Prostate gland (tissue), 2 donors: ENCODE results near the gene LRRC37B. TPM values are rescaled to one million over a fixed set of nuclear protein-coding genes. Genes with fewer than 3 reads are reported as not detected.

Experiments used
- DNase-seq: peaks from one replicate; pipeline ENCODE4 v3.0.0-alpha.2; 2019; ENCODE audit warnings: low spot score
- H3K27ac ChIP-seq, 2 donors: fragments of 200-600 bp; sonication (generic); 2 replicates each; pipeline ENCODE4 v1.5.1; 2017 to 2019
- H3K27me3 ChIP-seq: fragments of 200-600 bp; sonication (generic); replicated peaks from 2 replicates; pipeline ENCODE4 v1.5.1; 2019; ENCODE audit not compliant: insufficient read depth
- H3K36me3 ChIP-seq, 2 donors: fragments of 200-600 bp; sonication (generic); 1 replicate in 1 of 2; 2 replicates in 1 of 2; pipeline versions ENCODE4 v1.5.1 to v1.8.1; 2017 to 2019
- H3K4me1 ChIP-seq: fragments of 200-600 bp; sonication (generic); replicated peaks from 2 replicates; pipeline ENCODE4 v1.5.1; 2019
- H3K4me3 ChIP-seq, 2 donors: fragments of 200-600 bp; sonication (generic); 2 replicates each; pipeline ENCODE4 v1.5.1; 2017 to 2019
- H3K9me3 ChIP-seq: fragments of 200-600 bp; sonication (generic); 2 replicates; pipeline ENCODE4 v1.5.1; 2017
- POLR2A ChIP-seq: fragments of 450-650 bp; IDR thresholded peaks from one replicate; pipeline ENCODE4 v1.6.1; 2016; ENCODE audit warnings: antibody characterized with exemption, mild to moderate bottlenecking
- POLR2AphosphoS5 ChIP-seq: sonication (generic); formaldehyde crosslinking; IDR thresholded peaks from one replicate; pipeline ENCODE4 v1.6.1; 2017; ENCODE audit warnings: antibody characterized with exemption
- WGBS: methylation state at CpG from one replicate; pipeline ENCODE4 v1.1.5; 2018; 5-methylcytosine and 5-hydroxymethylcytosine counted together
- intact Hi-C: fragments of 100-400 bp; cut with DNase I; formaldehyde crosslinking; loops from one replicate; pipeline ENCODE4 v1.14.2; 2022
- small RNA-seq, 2 donors: library from RNA; depleted of rRNA; stranded (forward); fragments of <200 nt; gene quantifications; one replicate each; pipeline ENCODE3, GENCODE V24; 2016
- total RNA-seq, 2 donors: library from RNA; depleted of rRNA; stranded (reverse); fragments of >200 nt; gene quantifications; one replicate each; pipeline ENCODE4 v1.1.0, GENCODE V29; 2016
- TF ChIP-seq, protein P1 (sequence below), 4 experiments: fragments of 200-600 bp in 2 of 4; fragments of 450-650 bp in 2 of 4; sonication (generic) in 2 of 4; IDR thresholded peaks; 1 replicate in 3 of 4; 2 replicates in 1 of 4; pipeline ENCODE4 v1.5.1; 2016 to 2019; ENCODE audit warnings: antibody characterized with exemption in 4 of 4, mild to moderate bottlenecking in 2 of 4, moderate library complexity in 2 of 4

LRRC37B gene
- total RNA-seq, 2 donors from 2014 or later = 8.7 to 23.6 TPM

- H3K36me3 ChIP-seq = no peaks in the 10 kb centered on the region
- no peaks in the 10 kb centered on the region for H3K9me3 ChIP-seq
- H3K4me1 ChIP-seq = no peaks in the 10 kb centered on the region
- H3K27me3 ChIP-seq = no peaks in the 10 kb centered on the region
- no peak overlapping the region for H3K27ac ChIP-seq
- 89% methylated on average over 5 of the region's 5 CpGs for WGBS
- intact Hi-C loops = no loop called here
- no peak for DNase-seq
- H3K4me3 ChIP-seq = no peak overlapping the region
- TF ChIP-seq POLR2AphosphoS5 (no peak), POLR2A (no peak)
- TF ChIP-seq, protein P1, sequence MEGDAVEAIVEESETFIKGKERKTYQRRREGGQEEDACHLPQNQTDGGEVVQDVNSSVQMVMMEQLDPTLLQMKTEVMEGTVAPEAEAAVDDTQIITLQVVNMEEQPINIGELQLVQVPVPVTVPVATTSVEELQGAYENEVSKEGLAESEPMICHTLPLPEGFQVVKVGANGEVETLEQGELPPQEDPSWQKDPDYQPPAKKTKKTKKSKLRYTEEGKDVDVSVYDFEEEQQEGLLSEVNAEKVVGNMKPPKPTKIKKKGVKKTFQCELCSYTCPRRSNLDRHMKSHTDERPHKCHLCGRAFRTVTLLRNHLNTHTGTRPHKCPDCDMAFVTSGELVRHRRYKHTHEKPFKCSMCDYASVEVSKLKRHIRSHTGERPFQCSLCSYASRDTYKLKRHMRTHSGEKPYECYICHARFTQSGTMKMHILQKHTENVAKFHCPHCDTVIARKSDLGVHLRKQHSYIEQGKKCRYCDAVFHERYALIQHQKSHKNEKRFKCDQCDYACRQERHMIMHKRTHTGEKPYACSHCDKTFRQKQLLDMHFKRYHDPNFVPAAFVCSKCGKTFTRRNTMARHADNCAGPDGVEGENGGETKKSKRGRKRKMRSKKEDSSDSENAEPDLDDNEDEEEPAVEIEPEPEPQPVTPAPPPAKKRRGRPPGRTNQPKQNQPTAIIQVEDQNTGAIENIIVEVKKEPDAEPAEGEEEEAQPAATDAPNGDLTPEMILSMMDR (IDR thresholded peaks at IDR 0.05) = no peak
These were observed 95.5 kb downstream of the LRRC37B start for GRCh38 chr17:32102646-32103186.

Small RNAs within 50 kb of the gene (small RNA-seq; reads per million reads assigned to genes)
- gene AC090616.4 (0 reads per million in 2 donors), gene RNA5SP437 (0.28 to 0.50 reads per million in 2 donors)

Other genes starting within 250 kb of the LRRC37B start
- 100 to 1,000 TPM; 124 to 125 TPM for gene COPRS, start 148.1 kb upstream of the LRRC37B start, total RNA-seq
- gene UTP6, start 105.7 kb upstream of the LRRC37B start, total RNA-seq = 10 to 100 TPM; 30.3 to 35.2 TPM
- 10 to 100 TPM; 16.5 to 25.2 TPM for gene SUZ12, start 70.4 kb upstream of the LRRC37B start, total RNA-seq
- 10 to 100 TPM; 31.7 to 60.8 TPM for gene RHOT1, start 135.1 kb downstream of the LRRC37B start, total RNA-seq